Glomerular endothelial cell (primary cell): ENCODE data around the gene CCDC68. TPM values are rescaled to one million over a fixed set of nuclear protein-coding genes. Genes with fewer than 3 reads are reported as not detected.

Experiments
- DNase-seq: peaks from one replicate; pipeline ENCODE4 v3.0.0-alpha.2; 2011; ENCODE audit warnings: low read depth, low spot score; ENCODE audit errors: extremely low read depth
- total RNA-seq: library from RNA; depleted of rRNA; stranded (reverse); fragments of >200 nt; gene quantifications from 2 replicates; pipeline ENCODE4 v1.2.3, GENCODE V29; 2015

Gene CCDC68
- total RNA-seq, 1 donor from 2014 or later: 3.2 TPM

GRCh38 chr18:54923339-54923956, 35.8 kb downstream of the CCDC68 start:
- DNase-seq: no peak

DNA sequence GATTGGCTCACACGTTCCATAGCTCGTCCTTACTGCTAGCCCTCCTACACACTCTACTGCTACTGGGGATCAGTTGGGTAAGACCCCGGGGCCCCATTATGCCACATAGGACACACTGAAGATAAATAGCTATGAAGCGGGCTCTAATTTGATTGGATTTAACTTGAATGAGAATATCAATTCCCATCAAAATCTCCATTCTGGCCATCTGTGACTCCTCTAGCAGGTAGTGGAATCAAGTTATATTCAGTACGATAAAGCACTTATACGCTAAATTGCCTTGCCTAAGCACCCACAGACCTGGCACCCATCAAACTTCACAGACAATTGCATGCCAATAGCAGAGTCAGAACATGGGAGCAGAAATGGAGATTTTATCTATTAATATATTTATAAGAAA, 39.8 kb downstream of the CCDC68 start:
- DNase-seq: no peak

GRCh38 chr18:54918060-54918459, 41.2 kb downstream of the CCDC68 start:
- no peak for DNase-seq

DNA sequence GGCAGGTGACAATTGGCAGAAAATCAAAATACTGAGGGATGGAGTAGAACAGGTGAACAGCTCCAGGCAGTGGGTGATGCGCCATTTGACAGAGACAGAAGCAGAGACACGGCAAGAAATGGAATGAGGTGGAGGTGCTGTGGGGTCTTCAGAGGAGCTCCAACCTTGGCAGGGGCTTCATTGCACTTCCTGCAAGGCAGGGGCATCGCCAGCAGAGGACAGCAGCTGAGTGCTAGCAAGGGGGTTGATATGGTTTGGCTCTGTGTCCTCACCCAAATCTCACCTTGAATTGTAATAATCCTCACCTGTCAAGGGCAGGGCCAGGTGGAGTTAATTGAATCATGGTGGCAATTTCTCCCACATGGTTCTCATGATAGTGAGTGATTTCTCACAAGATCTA, 42.8 kb downstream of the CCDC68 start:
- DNase-seq: no peak

DNA sequence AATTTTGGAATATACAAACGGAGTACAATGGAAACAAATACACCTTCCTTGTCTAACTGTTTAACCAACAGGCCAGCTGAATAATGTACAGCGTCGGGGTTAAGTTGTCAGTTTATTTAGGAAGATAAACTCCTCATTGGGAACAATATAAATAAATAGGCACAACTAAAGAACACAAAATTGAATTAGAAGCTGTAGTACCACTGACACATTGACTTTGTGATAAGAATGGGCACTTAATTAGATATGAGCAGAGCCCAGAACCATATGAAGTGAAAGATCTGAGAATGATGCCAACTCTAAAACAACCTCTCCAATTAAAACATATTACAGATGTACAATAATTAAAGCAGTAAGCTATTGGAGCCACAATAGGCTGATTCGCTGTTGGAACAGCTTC, 44.4 kb downstream of the CCDC68 start:
- DNase-seq: no peak

DNA sequence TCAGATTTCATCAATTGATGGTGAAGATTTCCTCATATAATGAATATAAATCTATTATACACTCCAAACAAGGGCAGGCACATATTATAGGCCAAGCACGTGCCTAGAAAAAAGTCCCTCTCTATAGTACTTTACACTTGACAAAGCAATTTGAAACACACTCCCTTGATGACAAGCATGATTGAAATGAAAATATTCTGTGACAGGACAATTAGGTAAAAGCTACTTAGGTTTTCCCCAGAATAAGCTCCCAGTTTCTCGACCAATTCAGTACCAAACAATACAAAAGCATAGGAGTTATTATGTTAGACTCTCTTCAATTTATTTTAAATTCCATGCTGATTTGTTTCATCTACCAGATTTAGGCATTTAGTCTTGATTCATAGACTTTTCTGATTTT, 47.7 kb downstream of the CCDC68 start:
- DNase-seq: no peak

GRCh38 chr18:54910161-54910919, 48.9 kb downstream of the CCDC68 start:
- no peak for DNase-seq

GRCh38 chr18:54909538-54909937, 49.7 kb downstream of the CCDC68 start:
- no peak for DNase-seq

DNA sequence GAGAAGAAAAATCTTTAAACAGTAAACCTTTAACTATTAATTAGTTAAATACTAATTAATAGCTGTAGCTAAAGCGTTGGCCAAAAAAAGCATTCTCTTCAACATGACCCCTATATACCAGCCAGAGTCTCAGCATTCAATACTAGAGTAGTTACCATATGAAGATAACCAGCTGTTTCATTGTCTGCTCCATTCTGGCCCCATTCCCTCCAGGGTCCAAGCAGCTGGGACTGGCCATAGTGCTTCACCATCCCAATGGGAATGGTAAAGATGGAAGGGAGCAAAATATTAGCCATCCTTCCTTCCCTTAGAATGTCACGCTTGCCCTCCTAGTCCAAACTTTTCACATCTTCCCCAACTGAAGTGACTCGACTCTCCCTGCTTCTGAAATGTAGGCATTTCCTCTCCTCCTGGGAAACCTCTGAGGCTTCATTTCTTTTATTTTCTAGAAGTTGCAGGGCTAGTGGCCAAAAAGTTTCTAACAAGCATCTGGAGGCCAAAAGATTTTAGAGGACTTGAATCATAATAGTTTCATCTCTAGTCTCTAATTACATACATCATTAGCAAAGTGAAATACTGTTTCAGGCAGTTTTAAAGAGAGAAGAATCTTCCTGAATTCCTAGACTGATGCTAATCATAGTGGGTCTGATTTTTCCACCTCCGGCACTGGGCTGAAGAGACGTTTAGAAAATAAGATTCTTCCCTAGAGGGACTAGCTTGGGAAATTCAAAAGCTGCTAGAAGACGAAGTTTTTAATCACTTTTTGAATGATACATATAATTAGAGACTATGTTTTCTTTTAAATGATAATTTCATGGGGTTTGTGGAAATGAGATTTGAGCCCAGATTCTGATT, 52.7 kb downstream of the CCDC68 start:
- DNase-seq: no peak

GRCh38 chr18:54905629-54906028, 53.6 kb downstream of the CCDC68 start:
- DNase-seq: no peak

DNA sequence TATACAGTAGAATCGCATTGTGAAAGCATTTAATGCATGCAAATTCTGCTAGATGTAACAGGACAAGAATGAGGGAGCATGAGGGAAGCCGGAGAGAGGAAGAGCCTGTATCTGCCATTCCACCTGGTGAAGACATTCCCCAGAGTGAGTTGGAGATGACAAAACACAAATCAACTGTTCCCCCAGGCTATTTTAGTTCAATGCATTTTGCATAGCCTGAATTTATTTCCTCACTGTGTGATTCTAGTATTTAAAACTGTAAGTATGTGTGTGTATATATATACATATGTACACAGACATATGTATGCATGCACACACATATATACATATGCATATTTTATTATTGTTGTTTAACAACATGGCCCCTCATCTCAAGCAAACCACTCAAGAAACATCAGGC, 54.7 kb downstream of the CCDC68 start:
- no peak for DNase-seq

- no peak for DNase-seq
Measured at GRCh38 chr18:54900290-54900689, 59.0 kb downstream of the CCDC68 start.

DNA sequence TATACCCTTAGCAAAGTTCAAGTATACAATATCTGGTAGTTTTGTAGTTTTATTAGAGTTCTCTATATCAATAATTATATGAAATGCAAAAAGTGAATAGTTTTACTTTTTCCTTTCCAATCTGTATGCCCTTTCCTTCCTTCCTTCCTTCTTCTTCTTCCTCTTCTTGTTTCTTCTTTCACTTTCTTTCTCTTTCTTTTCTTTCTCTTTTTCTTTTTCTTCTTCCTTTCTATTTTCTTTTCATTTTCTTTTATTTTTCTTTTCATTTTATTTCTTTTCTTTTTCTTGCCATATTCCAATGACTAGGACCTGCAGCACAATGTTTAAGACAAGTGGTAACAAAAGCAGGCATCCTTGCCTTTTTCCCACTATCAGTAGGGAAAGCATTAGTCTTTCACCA, 59.8 kb downstream of the CCDC68 start:
- no peak for DNase-seq

GRCh38 chr18:54888933-54889332, 70.3 kb downstream of the CCDC68 start:
- DNase-seq: no peak

DNA sequence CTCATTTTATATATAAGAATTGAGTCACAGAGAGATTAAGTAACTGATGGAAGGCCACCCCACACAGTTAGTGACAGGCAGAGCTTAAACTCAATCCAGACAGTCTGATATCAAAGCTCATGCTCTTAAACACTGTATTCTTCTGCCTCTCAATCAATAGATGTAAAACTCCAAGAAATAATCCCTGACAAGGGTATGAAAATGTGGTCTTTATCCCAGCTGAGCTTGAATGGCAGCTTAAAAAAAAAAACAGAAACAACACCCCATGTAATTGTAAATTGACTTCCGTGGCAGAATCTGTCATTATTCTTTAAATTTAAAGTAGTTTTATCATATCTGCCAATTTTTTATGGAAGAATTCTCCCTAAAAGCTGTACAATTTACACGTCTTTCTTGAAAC, 70.9 kb downstream of the CCDC68 start:
- no peak for DNase-seq

GRCh38 chr18:54883816-54884604, 75.3 kb downstream of the CCDC68 start:
- DNase-seq: no peak

DNA sequence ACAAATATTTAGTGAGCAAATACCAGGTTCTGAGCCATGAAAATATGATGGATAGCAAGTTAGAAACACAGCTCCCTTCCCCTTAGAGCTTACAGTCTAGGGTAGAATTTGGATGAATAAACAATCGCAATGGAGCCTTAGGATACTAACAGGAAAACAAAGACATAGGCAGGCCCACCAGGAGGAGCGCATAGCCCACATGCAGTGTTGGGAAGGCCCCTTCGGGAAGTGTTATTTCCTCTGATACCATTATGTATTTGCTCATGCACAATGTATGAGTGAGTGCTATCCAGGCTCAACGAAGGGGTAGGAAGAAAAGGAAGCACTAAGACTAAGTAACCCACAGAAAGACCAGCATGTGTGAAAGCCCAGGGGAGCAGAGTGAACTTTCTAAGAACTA, 76.9 kb downstream of the CCDC68 start:
- DNase-seq: no peak

DNA sequence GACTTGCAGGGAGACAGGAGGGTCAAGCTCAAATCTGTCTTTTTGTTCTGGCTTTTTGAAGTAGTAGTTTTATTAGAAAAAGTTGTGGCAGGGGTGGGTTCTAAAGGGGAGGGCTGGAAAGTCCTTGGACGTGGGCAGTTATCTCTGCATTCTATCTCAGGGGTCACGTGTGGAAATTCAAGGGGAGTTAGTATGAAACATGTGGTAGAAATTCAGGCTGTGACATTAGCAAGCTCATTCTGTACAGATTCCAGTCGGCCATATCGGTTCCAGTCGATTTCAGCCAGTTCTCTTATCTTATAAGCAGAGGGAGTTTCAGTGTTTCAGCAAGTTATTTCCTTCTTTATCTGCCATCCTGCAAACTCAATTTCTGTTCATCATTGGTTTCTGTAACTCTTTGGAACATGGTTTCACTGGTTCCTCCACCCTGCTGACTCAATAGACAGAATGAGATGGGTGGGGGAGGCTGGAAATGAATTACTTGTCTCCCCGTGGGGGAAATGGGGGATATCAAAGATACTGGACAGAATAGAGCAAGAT, 78.0 kb downstream of the CCDC68 start:
- DNase-seq: no peak

- DNase-seq: no peak
Measured at GRCh38 chr18:54880395-54881105, 78.7 kb downstream of the CCDC68 start.

DNA sequence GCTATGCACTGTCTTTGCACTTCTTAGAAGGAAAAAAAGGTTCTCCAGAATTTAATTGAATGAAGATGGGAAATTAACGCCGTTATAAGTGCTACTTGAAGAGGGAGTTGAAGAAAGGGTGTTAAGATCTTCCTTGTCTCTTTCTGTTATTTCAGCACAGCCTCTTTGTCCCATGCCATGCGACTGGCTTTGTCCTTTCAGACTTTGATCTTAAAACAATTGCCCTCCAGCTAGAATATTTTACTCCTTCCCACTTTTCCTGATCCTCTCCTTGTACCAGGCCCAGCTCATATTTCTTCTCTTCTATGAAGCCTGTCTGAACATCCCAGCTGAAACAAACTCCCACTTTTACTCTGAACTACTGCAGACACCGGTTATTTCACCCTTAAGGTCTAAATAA, 79.6 kb downstream of the CCDC68 start:
- DNase-seq: no peak
